Measurements from ENCODE around the gene THSD4.

DNA sequence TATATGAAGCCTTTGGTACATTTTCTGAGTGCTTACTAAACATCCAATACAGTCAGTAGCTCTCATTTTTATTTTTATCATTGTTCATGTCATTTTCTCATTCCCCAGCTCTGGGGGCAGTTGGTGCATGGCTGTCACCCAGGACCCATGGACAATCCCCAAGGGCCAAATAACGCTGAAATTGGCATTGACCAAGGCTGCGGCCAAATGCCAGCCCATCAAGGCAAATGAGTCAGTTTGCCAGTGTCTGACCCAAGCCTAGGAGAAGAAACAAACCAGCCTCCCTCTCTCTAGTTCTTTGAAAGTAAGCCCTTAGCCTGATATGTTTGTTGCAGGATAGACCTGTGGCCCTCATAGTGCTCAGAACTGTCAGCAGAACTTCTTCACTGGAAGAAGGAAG, 219.2 kb downstream of the THSD4 start:
- TF ChIP-seq, protein P1, sequence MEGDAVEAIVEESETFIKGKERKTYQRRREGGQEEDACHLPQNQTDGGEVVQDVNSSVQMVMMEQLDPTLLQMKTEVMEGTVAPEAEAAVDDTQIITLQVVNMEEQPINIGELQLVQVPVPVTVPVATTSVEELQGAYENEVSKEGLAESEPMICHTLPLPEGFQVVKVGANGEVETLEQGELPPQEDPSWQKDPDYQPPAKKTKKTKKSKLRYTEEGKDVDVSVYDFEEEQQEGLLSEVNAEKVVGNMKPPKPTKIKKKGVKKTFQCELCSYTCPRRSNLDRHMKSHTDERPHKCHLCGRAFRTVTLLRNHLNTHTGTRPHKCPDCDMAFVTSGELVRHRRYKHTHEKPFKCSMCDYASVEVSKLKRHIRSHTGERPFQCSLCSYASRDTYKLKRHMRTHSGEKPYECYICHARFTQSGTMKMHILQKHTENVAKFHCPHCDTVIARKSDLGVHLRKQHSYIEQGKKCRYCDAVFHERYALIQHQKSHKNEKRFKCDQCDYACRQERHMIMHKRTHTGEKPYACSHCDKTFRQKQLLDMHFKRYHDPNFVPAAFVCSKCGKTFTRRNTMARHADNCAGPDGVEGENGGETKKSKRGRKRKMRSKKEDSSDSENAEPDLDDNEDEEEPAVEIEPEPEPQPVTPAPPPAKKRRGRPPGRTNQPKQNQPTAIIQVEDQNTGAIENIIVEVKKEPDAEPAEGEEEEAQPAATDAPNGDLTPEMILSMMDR (IDR thresholded peaks at IDR 0.05), result no peak
- TF ChIP-seq POLR2AphosphoS5 (IDR thresholded peaks at IDR 0.05) (no peak), POLR2A (IDR thresholded peaks at IDR 0.05) (no peak), EP300 (IDR thresholded peaks at IDR 0.05) (no peak)

Measured in suprapubic skin (tissue), 4 donors.